ENCODE data around the gene A3GALT2. TPM values are rescaled to one million over a fixed set of nuclear protein-coding genes. Genes with fewer than 3 reads are reported as not detected.

Gene A3GALT2
- total RNA-seq, 1 experiment from 2014 or later, result not detected

GRCh38 chr1:33266766-33267165 is 54.1 kb downstream of the A3GALT2 start:
- H3K9ac ChIP-seq (ENCODE audit: extremely low read depth, insufficient read length, low read length), result no peak overlapping the region
- H3K27ac Mint-ChIP-seq, result no peak overlapping the region
- no peak overlapping the region for H2BK20ac ChIP-seq (ENCODE audit: low read depth, low read length, poor library complexity, severe bottlenecking)
- H3T11ph ChIP-seq (ENCODE audit: low read length), result no peak overlapping the region
- H2BK12ac ChIP-seq (ENCODE audit: insufficient read length, low read depth, low read length), result no peak overlapping the region
- H3K79me2 ChIP-seq (ENCODE audit: insufficient read depth, low read length), result no peaks in the 10 kb centered on the region; the same call in 1 of the 2 replicates
- no peaks in the 10 kb centered on the region for H3K9me3 Mint-ChIP-seq
- no peak overlapping the region for H3K4me2 ChIP-seq (ENCODE audit: insufficient read depth, insufficient read length, low read length)
- H3K27me3 ChIP-seq (ENCODE audit: insufficient read depth, low read length), result no peaks in the 10 kb centered on the region
- no peak overlapping the region for H4K5ac ChIP-seq (ENCODE audit: insufficient read length, low read depth, low read length)
- no peak overlapping the region for H3K18ac ChIP-seq (ENCODE audit: insufficient read length, low read depth, low read length)
- TF ChIP-seq, protein P1, sequence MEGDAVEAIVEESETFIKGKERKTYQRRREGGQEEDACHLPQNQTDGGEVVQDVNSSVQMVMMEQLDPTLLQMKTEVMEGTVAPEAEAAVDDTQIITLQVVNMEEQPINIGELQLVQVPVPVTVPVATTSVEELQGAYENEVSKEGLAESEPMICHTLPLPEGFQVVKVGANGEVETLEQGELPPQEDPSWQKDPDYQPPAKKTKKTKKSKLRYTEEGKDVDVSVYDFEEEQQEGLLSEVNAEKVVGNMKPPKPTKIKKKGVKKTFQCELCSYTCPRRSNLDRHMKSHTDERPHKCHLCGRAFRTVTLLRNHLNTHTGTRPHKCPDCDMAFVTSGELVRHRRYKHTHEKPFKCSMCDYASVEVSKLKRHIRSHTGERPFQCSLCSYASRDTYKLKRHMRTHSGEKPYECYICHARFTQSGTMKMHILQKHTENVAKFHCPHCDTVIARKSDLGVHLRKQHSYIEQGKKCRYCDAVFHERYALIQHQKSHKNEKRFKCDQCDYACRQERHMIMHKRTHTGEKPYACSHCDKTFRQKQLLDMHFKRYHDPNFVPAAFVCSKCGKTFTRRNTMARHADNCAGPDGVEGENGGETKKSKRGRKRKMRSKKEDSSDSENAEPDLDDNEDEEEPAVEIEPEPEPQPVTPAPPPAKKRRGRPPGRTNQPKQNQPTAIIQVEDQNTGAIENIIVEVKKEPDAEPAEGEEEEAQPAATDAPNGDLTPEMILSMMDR (conservative IDR thresholded peaks at IDR 0.05), result no peak
- no peak overlapping the region for H2AK5ac ChIP-seq (ENCODE audit: insufficient read length, low read length)
- H2BK5ac ChIP-seq (ENCODE audit: insufficient read length, low read length), result no peak overlapping the region
- no peak overlapping the region for H2BK120ac ChIP-seq (ENCODE audit: low read depth, low read length, poor library complexity, severe bottlenecking)
- H3K4me1 Mint-ChIP-seq, result peaks cover 15 to 28% of the 10 kb centered on the region in 2 experiments
- H3K4me1 ChIP-seq (ENCODE audit: insufficient read depth, low read length), result no peaks in the 10 kb centered on the region; the same call in 1 of the 2 replicates
- no peak overlapping the region for H3K4me3 Mint-ChIP-seq
- no peak overlapping the region for H2BK15ac ChIP-seq (ENCODE audit: low read depth, low read length)
- H3K4ac ChIP-seq (ENCODE audit: low read depth, low read length), result no peak overlapping the region
- no peaks in the 10 kb centered on the region for H3K27me3 Mint-ChIP-seq (ENCODE audit: low read depth)
- H3K23ac ChIP-seq (ENCODE audit: insufficient read length, low read depth, low read length), result no peak overlapping the region
- H4K20me1 ChIP-seq (ENCODE audit: control insufficient read depth, insufficient read depth, insufficient read length), result no peaks in the 10 kb centered on the region
- H3K9me3 ChIP-seq (ENCODE audit: control insufficient read depth, low read depth, low read length), result no peaks in the 10 kb centered on the region
- H4K91ac ChIP-seq (ENCODE audit: insufficient read length, low read depth, low read length), result no peak overlapping the region
- no peak overlapping the region for H3K27ac ChIP-seq (ENCODE audit: insufficient read length, low read depth, low read length)
- H2AFZ ChIP-seq (ENCODE audit: low read length), result no peak overlapping the region
- WGBS (ENCODE audit: extremely low coverage, insufficient read length, low lambda C conversion rate), result no CpG with 5 or more reads among the region's 6 CpGs
- no peak overlapping the region for H3K14ac ChIP-seq (ENCODE audit: insufficient read depth, low read length)
- peaks cover 3 to 26% (median 10%) of the 10 kb centered on the region in 3 experiments for H3K36me3 Mint-ChIP-seq (ENCODE audit: insufficient read depth in 1 of 3, low read depth in 3 of 3)
- H3K23me2 ChIP-seq (ENCODE audit: insufficient read length, low read depth, low read length, poor library complexity, severe bottlenecking), result no peaks in the 10 kb centered on the region
- H3K79me1 ChIP-seq (ENCODE audit: insufficient read depth, low read depth, low read length, poor library complexity, severe bottlenecking), result no peaks in the 10 kb centered on the region
- H3K56ac ChIP-seq (ENCODE audit: insufficient read length, low read depth, low read length), result no peak overlapping the region
- no peak overlapping the region for H4K8ac ChIP-seq (replicated peaks; ENCODE audit: insufficient read length, low read depth, low read length)
- DNase-seq, result no peak

Measured in H9 (cell line).